DMS114 treated with DMSO at 0.1 percent for 48 hours (cell line): ENCODE data around the gene ZNF184.
"Not testable (repeated sequence)": the region's sequence is repeated elsewhere in the genome, so short reads cannot be mapped to it uniquely, and the experiment has no call there.

Experiments used
- DNase-seq: peaks from one replicate; lab custom pipeline; 2025; ENCODE audit not compliant: unreplicated experiment; lab: John Stamatoyannopoulos, UW

Gene ZNF184

DNA sequence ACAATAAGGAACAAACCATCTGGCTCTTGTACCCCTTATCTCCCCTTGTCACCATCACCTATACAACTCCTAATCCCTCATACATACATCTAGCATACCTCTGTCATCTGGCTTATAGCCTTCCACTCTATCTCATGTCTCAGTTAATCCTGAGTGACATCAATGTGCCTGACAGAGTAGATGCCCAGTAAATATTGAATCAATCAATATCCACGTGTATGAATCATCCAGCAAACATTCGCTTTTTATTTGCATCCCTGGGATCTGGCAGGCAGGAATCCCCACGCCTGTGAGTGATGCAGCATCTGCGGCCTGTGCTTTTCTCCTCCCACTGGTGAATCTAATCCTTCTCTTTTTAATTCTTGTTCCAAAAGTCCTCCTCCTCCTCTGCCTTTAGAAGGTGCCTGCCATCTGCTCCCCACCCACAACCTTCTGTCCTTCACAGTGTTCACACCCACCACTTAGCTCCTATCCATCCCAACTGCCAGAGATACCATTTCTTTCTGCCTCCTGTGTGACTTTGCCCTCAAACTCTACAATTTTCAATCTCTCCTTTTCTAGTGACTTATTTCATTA lies 46.8 kb downstream of the ZNF184 start:
- DNase-seq: no peak

DNA sequence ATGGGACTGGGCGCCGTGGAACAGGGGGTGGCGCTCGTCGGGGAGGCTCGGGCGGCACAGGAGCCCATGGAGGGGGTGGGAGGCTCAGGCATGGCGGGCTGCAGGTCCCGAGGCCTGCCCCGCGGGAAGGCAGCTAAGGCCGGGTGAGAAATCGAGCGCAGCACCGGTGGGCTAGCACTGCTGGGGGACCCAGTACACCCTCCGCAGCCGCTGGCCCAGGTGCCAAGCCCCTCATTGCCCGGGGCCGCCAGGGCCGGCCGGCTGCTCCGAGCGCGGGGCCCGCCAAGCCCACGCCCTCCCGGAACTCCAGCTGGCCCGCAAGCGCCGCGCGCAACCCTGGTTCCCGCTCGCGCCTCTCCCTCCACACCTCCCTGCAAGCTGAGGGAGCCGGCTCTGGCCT lies 48.1 kb downstream of the ZNF184 start:
- not testable (repeated sequence) for DNase-seq

DNA sequence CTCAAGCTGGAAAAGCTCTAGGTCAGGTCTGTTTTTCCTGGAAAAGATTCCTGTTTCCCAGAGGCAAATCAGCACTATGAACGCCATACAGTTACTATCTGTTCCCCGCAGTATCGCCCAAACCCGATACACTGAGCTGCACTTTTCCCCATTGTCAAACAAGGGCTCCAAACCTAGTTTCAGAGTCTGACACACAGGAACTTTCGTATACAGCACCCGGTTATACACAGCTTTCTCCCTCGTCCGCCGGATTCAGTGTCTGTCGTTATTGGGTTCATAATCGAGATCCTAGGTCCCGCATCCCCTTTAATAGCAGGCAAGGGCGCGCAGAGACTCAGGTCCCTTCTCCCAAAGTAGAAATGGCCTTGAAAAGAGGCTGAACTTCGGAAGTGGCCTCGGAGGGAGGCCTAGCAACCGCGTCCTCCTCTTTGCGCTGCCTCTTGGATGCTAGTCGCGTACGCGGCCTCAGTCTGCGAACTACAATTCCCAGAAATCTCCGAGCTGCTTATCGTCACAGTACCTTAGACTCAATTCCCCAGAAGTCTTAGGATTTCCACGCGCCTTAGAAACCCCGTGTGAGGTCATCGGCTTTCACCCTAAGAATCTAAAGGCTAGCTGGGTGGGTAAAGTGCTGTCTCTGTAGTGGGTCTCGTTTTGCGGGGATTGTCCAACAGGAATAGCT lies 50.1 kb downstream of the ZNF184 start:
- no peak for DNase-seq

DNA sequence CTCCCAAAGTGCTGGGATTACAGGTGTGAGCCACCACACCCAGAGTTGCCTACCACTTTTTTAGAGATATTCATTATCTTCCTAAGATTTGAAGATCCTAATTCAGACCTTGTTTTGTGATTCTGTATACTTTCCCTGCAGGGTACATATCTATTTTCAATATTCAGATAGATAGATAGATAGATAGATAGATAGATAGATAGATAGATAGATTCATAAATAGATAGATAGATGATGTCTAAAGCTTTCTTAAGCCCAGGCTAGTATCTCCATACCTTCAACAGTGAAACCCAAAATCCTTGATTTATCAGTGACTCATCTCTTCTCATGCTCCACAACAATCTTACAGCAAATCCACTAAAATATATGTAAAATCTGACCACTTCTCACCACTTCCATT lies 53.5 kb downstream of the ZNF184 start:
- no peak for DNase-seq

DNA sequence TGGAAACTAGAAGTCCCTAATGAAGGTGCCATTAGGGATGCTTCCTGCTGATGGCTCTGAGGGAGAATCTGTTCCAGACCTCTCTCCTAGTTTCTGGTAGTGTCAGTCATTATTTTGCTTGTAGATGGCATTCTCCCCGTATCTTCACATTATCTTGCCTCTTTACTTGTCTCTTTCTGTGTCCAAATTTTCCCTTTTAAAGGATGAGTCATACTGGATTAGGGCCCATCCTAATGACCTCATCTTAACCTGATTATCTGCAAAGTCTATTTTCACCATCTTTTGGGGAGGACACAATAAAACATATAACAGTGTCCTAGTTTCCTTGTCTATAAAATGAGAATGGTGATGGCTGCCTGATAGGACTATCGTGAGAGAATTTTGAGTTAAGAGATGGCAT lies 57.0 kb downstream of the ZNF184 start:
- DNase-seq: no peak

DNA sequence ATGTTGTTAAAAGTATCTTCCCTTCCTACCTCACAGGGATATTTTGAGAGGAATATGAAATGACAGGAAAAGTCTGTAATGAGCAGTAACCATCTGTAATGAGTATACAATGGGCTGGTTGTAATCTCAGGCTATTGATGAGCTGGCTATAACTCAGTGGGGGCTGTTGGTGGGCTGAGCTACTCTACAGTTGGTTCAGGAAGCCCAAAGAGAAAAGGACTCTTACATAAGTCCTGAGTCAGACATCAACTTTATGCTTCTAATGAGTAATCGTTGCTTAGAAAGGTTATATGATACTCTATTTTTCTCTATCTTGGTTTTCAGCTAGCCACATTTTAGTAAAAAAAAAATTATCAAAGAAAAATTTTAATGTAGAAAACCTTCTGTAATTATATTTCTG lies 57.9 kb downstream of the ZNF184 start:
- no peak for DNase-seq

DNA sequence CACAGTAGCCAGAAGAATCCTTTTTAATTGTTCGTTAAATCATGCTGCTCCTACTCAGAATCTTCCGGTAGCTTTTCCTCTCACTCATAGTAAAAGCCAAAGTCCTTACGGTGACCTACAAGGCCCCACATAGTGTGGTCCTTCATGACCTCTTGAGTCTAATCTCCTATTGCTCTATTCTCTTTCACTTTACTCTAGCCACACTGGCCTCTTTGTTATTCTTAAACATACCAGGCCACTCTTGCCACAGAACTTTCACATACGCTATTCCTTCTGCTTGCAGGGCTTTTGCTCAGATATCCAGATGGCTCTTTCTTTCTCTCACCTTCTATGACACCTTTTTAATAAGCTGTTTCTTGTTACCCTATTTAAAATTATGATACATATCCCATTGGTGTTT lies 58.6 kb downstream of the ZNF184 start:
- no peak for DNase-seq

DNA sequence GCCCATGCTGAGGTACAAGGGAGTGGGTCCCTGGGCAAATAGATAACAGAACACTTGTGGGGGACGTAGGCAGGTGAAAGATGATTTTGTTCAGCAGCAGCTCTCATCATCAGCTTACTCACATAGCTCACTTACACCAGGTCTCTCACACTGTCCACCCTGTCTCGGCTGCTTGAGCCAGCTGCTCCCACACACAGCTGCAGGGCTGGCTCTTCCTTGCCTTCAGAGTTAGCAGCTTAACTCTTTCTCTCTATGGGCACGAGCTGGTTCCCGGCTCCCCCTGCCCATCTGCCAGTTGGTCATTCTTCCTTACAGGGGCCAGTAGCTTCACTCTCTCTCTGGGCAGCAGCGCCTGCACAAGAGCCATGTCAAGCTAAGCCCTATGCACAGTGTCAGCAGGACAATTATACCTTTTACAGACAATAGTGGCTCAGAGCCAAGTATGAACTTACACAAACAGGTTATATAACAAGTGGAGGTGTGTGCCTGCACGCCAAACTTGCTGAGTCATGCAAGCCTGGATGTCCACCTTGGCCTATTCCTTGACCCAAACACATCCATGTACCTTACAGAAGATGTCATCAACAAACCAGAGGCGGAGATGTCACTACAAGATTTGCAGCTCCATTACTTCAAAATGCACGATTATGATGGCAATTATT lies 65.6 kb downstream of the ZNF184 start:
- DNase-seq: no peak

DNA sequence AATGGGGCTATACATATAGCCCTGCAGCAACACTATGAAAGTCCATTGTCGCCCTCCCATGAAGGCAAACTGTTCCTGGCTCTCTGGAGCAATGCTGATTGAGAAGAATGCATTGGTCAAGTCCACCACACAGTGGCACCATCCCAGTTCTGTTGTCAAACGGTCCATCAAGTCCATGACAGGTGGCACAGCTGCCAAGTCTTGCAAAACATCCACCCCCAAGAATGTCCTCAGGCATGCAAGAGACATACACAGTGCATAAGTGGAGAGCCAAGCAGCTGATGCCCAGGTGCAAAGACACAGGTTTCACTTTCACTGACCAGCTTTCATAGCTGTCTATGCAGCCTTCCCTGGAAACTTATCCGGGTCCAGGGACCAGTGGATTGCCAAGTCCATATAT lies 66.8 kb downstream of the ZNF184 start:
- no peak for DNase-seq

DNA sequence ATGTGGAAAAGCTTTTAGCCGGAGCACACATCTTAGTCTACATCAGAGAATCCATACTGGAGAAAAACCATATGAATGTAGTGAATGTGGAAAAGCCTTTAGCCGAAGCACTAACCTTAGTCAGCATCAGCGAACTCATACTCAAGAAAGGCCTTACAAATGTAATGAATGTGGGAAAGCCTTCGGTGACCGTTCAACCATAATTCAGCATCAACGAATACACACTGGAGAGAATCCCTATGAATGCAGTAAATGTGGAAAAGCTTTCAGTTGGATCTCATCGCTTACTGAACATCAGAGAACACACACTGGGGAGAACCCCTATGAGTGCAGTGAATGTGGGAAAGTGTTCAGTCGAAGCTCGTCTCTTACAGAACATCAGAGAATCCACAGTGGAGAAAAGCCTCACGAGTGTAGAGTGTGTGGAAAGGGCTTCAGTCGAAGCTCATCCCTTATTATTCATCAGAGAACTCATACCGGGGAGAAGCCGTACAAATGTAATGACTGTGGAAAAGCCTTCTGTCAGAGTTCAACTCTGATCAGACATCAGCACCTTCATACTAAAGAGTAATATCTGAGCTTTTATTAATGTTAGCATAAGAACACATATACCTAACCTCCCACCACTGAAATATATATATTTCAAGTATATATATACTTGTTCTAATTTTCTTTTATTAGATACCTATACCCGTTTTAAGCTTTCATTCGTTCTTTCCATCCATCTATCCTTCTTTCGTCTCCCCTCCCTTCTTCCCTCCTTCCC lies 71.8 kb downstream of the ZNF184 start:
- no peak for DNase-seq
